ENCODE results near the gene CNTN5.

The CNTN5 gene

GRCh38 chr11:99349151-99349673 lies 328.5 kb downstream of the CNTN5 start:
- Mint-ChIP-seq H3K27ac (no peak overlapping the region), H3K4me1 (ENCODE audit: low read depth) (no peaks in the 10 kb centered on the region), H3K36me3 (ENCODE audit: low read depth) (no peaks in the 10 kb centered on the region), H3K27me3 (ENCODE audit: low read depth) (no peaks in the 10 kb centered on the region), H3K4me3 (no peak overlapping the region), H3K9me3 (peaks cover 2% of the 10 kb centered on the region)

GRCh38 chr11:99351624-99352023 lies 330.9 kb downstream of the CNTN5 start:
- H3K36me3 Mint-ChIP-seq (ENCODE audit: low read depth), result no peaks in the 10 kb centered on the region

GRCh38 chr11:99352642-99353041 lies 331.9 kb downstream of the CNTN5 start:
- Mint-ChIP-seq H3K9me3 (peaks cover 3% of the 10 kb centered on the region), H3K36me3 (ENCODE audit: low read depth) (no peaks in the 10 kb centered on the region), H3K27ac (no peak overlapping the region), H3K4me1 (ENCODE audit: low read depth) (no peaks in the 10 kb centered on the region), H3K4me3 (no peak overlapping the region), H3K27me3 (ENCODE audit: low read depth) (no peaks in the 10 kb centered on the region)

More at GRCh38 chr11:99351624-99352023, 330.9 kb downstream of the CNTN5 start:
- no peaks in the 10 kb centered on the region for H3K27me3 Mint-ChIP-seq (ENCODE audit: low read depth)
- no peaks in the 10 kb centered on the region for H3K9me3 Mint-ChIP-seq
- no peaks in the 10 kb centered on the region for H3K4me1 Mint-ChIP-seq (ENCODE audit: low read depth)
- H3K4me3 Mint-ChIP-seq, result no peak overlapping the region
- no peak overlapping the region for H3K27ac Mint-ChIP-seq

- no peaks in the 10 kb centered on the region for H3K4me1 Mint-ChIP-seq (ENCODE audit: low read depth)
- H3K4me3 Mint-ChIP-seq, result no peak overlapping the region
- H3K27me3 Mint-ChIP-seq (ENCODE audit: low read depth), result no peaks in the 10 kb centered on the region
- no peaks in the 10 kb centered on the region for H3K9me3 Mint-ChIP-seq
- no peaks in the 10 kb centered on the region for H3K36me3 Mint-ChIP-seq (ENCODE audit: low read depth)
- no peak overlapping the region for H3K27ac Mint-ChIP-seq
Observed at GRCh38 chr11:99366546-99366945, 345.8 kb downstream of the CNTN5 start.

- no peak overlapping the region for H3K4me3 Mint-ChIP-seq
- H3K27me3 Mint-ChIP-seq (ENCODE audit: low read depth), result no peaks in the 10 kb centered on the region
- no peaks in the 10 kb centered on the region for H3K36me3 Mint-ChIP-seq (ENCODE audit: low read depth)
- no peak overlapping the region for H3K27ac Mint-ChIP-seq
- no peaks in the 10 kb centered on the region for H3K9me3 Mint-ChIP-seq
- H3K4me1 Mint-ChIP-seq (ENCODE audit: low read depth), result no peaks in the 10 kb centered on the region
Observed at GRCh38 chr11:99368583-99368982, 347.8 kb downstream of the CNTN5 start.

GRCh38 chr11:99370549-99371216 lies 349.9 kb downstream of the CNTN5 start:
- no peak overlapping the region for H3K27ac Mint-ChIP-seq
- H3K27me3 Mint-ChIP-seq (ENCODE audit: low read depth), result no peaks in the 10 kb centered on the region
- no peaks in the 10 kb centered on the region for H3K4me1 Mint-ChIP-seq (ENCODE audit: low read depth)
- no peaks in the 10 kb centered on the region for H3K36me3 Mint-ChIP-seq (ENCODE audit: low read depth)
- H3K9me3 Mint-ChIP-seq, result peaks cover 4% of the 10 kb centered on the region
- H3K4me3 Mint-ChIP-seq, result no peak overlapping the region

- Mint-ChIP-seq H3K4me1 (ENCODE audit: low read depth) (no peaks in the 10 kb centered on the region), H3K9me3 (peaks cover 4% of the 10 kb centered on the region), H3K4me3 (no peak overlapping the region), H3K27me3 (ENCODE audit: low read depth) (no peaks in the 10 kb centered on the region), H3K36me3 (ENCODE audit: low read depth) (no peaks in the 10 kb centered on the region), H3K27ac (no peak overlapping the region)
Observed at GRCh38 chr11:99371257-99371656, 350.5 kb downstream of the CNTN5 start.

- Mint-ChIP-seq H3K27ac (no peak overlapping the region), H3K9me3 (peaks cover 4% of the 10 kb centered on the region), H3K4me3 (no peak overlapping the region), H3K27me3 (ENCODE audit: low read depth) (no peaks in the 10 kb centered on the region), H3K36me3 (ENCODE audit: low read depth) (no peaks in the 10 kb centered on the region), H3K4me1 (ENCODE audit: low read depth) (no peaks in the 10 kb centered on the region)
Observed at GRCh38 chr11:99376463-99376862, 355.7 kb downstream of the CNTN5 start.

GRCh38 chr11:99383648-99384245 lies 363.0 kb downstream of the CNTN5 start:
- Mint-ChIP-seq H3K36me3 (ENCODE audit: low read depth) (no peaks in the 10 kb centered on the region), H3K4me1 (ENCODE audit: low read depth) (no peaks in the 10 kb centered on the region), H3K4me3 (no peak overlapping the region), H3K27ac (no peak overlapping the region), H3K27me3 (ENCODE audit: low read depth) (no peaks in the 10 kb centered on the region), H3K9me3 (no peaks in the 10 kb centered on the region)

- H3K9me3 Mint-ChIP-seq, result no peaks in the 10 kb centered on the region
- no peaks in the 10 kb centered on the region for H3K36me3 Mint-ChIP-seq (ENCODE audit: low read depth)
- H3K27me3 Mint-ChIP-seq (ENCODE audit: low read depth), result no peaks in the 10 kb centered on the region
- no peak overlapping the region for H3K4me3 Mint-ChIP-seq
- no peaks in the 10 kb centered on the region for H3K4me1 Mint-ChIP-seq (ENCODE audit: low read depth)
- H3K27ac Mint-ChIP-seq, result no peak overlapping the region
Observed at GRCh38 chr11:99391245-99391644, 370.5 kb downstream of the CNTN5 start.

- H3K9me3 Mint-ChIP-seq, result peaks cover 13% of the 10 kb centered on the region
- H3K27ac Mint-ChIP-seq, result no peak overlapping the region
- no peaks in the 10 kb centered on the region for H3K4me1 Mint-ChIP-seq (ENCODE audit: low read depth)
- no peak overlapping the region for H3K4me3 Mint-ChIP-seq
- H3K36me3 Mint-ChIP-seq (ENCODE audit: low read depth), result no peaks in the 10 kb centered on the region
- H3K27me3 Mint-ChIP-seq (ENCODE audit: low read depth), result no peaks in the 10 kb centered on the region
Observed at GRCh38 chr11:99406345-99406744, 385.6 kb downstream of the CNTN5 start.

- H3K27me3 Mint-ChIP-seq (ENCODE audit: low read depth), result no peaks in the 10 kb centered on the region
- no peaks in the 10 kb centered on the region for H3K36me3 Mint-ChIP-seq (ENCODE audit: low read depth)
- no peak overlapping the region for H3K4me3 Mint-ChIP-seq
- H3K27ac Mint-ChIP-seq, result no peak overlapping the region
- H3K4me1 Mint-ChIP-seq (ENCODE audit: low read depth), result no peaks in the 10 kb centered on the region
- no peaks in the 10 kb centered on the region for H3K9me3 Mint-ChIP-seq
Observed at GRCh38 chr11:99410636-99411035, 389.9 kb downstream of the CNTN5 start.

- H3K27ac Mint-ChIP-seq, result no peak overlapping the region
- no peak overlapping the region for H3K4me3 Mint-ChIP-seq
- H3K36me3 Mint-ChIP-seq (ENCODE audit: low read depth), result no peaks in the 10 kb centered on the region
- no peaks in the 10 kb centered on the region for H3K27me3 Mint-ChIP-seq (ENCODE audit: low read depth)
- H3K4me1 Mint-ChIP-seq (ENCODE audit: low read depth), result no peaks in the 10 kb centered on the region
- peaks cover 7% of the 10 kb centered on the region for H3K9me3 Mint-ChIP-seq
Observed at GRCh38 chr11:99418927-99419720, 398.4 kb downstream of the CNTN5 start.

- Mint-ChIP-seq H3K9me3 (peaks cover 7% of the 10 kb centered on the region), H3K4me1 (ENCODE audit: low read depth) (no peaks in the 10 kb centered on the region), H3K27ac (no peak overlapping the region), H3K4me3 (no peak overlapping the region), H3K36me3 (ENCODE audit: low read depth) (no peaks in the 10 kb centered on the region), H3K27me3 (ENCODE audit: low read depth) (no peaks in the 10 kb centered on the region)
Observed at GRCh38 chr11:99419991-99420390, 399.2 kb downstream of the CNTN5 start.

All from T-helper 1 cell treated with Interleukin-12 subunit alpha and Interleukin-12 subunit beta and Interleukin-4 antibody, amounts not matched to agents 30 μg/mL and 1 μg/mL, for 36 hours (primary cell).